AG04450 (cell line): Measurements from ENCODE around the gene OBSL1. TPM values are rescaled to one million over a fixed set of nuclear protein-coding genes. Genes with fewer than 3 reads are reported as not detected.

Source experiments
- CTCF ChIA-PET: fragments of 300-600, 350-600 bp; formaldehyde crosslinking; extraction: SDS; loops from one replicate; lab custom pipeline; 2022; ENCODE audit warnings: antibody characterized with exemption, inconsistent platforms; lab: Charles Lee
- POLR2A ChIA-PET: fragments of 350-600 bp; formaldehyde crosslinking; extraction: SDS; loops from one replicate; lab custom pipeline; 2021; ENCODE audit warnings: antibody characterized with exemption, inconsistent platforms; lab: Yijun Ruan, JAX
- DNase-seq: peaks from one replicate; pipeline ENCODE4 v3.0.0-alpha.2; 2011; ENCODE audit warnings: low read depth, low spot score
- H3K27ac ChIP-seq: one replicate; pipeline ENCODE4 v1.5.1; 2012; ENCODE audit warnings: low read depth, low read length, control low read depth
- H3K27me3 ChIP-seq: one replicate; pipeline ENCODE4 v1.6.0; 2012; ENCODE audit warnings: low read length; ENCODE audit not compliant: control insufficient read depth, insufficient read depth
- H3K4me3 ChIP-seq: 2 replicates; pipeline ENCODE4 v1.5.1; 2011; ENCODE audit warnings: mild to moderate bottlenecking, low read depth, low read length, control low read depth
- H3K9me3 ChIP-seq: 2 replicates; pipeline ENCODE4 v1.5.1; 2012; ENCODE audit warnings: low read length; ENCODE audit not compliant: control insufficient read depth, insufficient read depth
- CTCF ChIP-seq: IDR thresholded peaks from 2 replicates; pipeline ENCODE4 v1.5.1; 2011; ENCODE audit warnings: low read depth, low read length, control low read depth, inconsistent platforms
- polyA plus RNA-seq: library from polyadenylated mRNA; depleted of rRNA; stranded (reverse); fragments of >200 nt; gene quantifications from 2 replicates; pipeline ENCODE4 v1.2.3, GENCODE V29; 2011

OBSL1 gene
- polyA plus RNA-seq, 1 experiment, result 35.5 TPM

GRCh38 chr2:219575566-219576504, 4.5 kb upstream of the OBSL1 start:
- ChIA-PET CTCF (interaction anchor here (3.9 kb wide), 1 partner anchor 16 kb away, joined by 20 read pairs; no protein-coding TSS in a partner anchor), POLR2A (no interaction called here)
- no peak for DNase-seq
- Histone ChIP-seq H3K27ac (no peak overlapping the region), H3K9me3 (no peaks in the 10 kb centered on the region), H3K27me3 (peaks cover 36% of the 10 kb centered on the region), H3K4me3 (no peak overlapping the region)
- no peak for TF ChIP-seq CTCF

GRCh38 chr2:219574484-219575311, 3.4 kb upstream of the OBSL1 start:
- Histone ChIP-seq H3K4me3 (no peak overlapping the region), H3K9me3 (no peaks in the 10 kb centered on the region), H3K27ac (no peak overlapping the region), H3K27me3 (peaks cover 36% of the 10 kb centered on the region)
- DNase-seq, result no peak
- ChIA-PET CTCF (interaction anchor here (1.0 to 3.9 kb wide), 2 partner anchors 14 to 15 kb away, joined by 3 to 20 read pairs; no protein-coding TSS in a partner anchor), POLR2A (interaction anchor here (0.6 to 1.4 kb wide), 3 partner anchors 23 to 79 kb away, joined by 3 to 6 read pairs (median 4); partner anchors contain the start of gene STK11IP)
- TF ChIP-seq CTCF, result no peak

- ChIA-PET CTCF (interaction anchor here (0.6 to 1.1 kb wide), 3 partner anchors 24 to 352 kb away, joined by 4 to 5 read pairs (median 4); no protein-coding TSS in a partner anchor), POLR2A (interaction anchor here (0.7 kb wide), 1 partner anchor 37 kb away, joined by 4 read pairs; no protein-coding TSS in a partner anchor)
- no peak overlapping the region for H3K27ac ChIP-seq
- H3K9me3 ChIP-seq, result no peaks in the 10 kb centered on the region
- H3K27me3 ChIP-seq, result peaks cover 32% of the 10 kb centered on the region
- TF ChIP-seq CTCF, result no peak
- H3K4me3 ChIP-seq, result no peak overlapping the region
- no peak for DNase-seq
Observed at GRCh38 chr2:219573166-219573565, 1.8 kb upstream of the OBSL1 start.

GRCh38 chr2:219572237-219573001, 1.1 kb upstream of the OBSL1 start, which contains the start of gene INHA:
Gene INHA, plus strand, starts transcription at chr2:219572310. Its CDS starts 65 bp downstream, at chr2:219572375.
- Histone ChIP-seq H3K27me3 (peaks cover 28% of the 10 kb centered on the region), H3K27ac (peak within 1 kb of the TSS; percentile 21), H3K9me3 (peaks cover 4% of the 10 kb centered on the region; the same call in 1 of the 2 replicates), H3K4me3 (peak within 1 kb of the TSS; percentile 68)
- ChIA-PET CTCF (interaction anchor here (1.1 to 4.6 kb wide), 2 partner anchors 12 to 25 kb away, joined by 5 to 35 read pairs; no protein-coding TSS in a partner anchor), POLR2A (interaction anchor here (2.4 kb wide), 1 partner anchor 12 kb away, joined by 13 read pairs; no protein-coding TSS in a partner anchor)
- no peak for TF ChIP-seq CTCF
- DNase-seq, result no peak
